HepG2 (cell line): ENCODE results near the gene UCHL3. TPM values are rescaled to one million over a fixed set of nuclear protein-coding genes. Genes with fewer than 3 reads are reported as not detected.
A peak's percentile ranks its signal among the peaks of the same experiment; 100 is the strongest.

Experiments used
- BHLHE40 ChIP-seq: IDR thresholded peaks from 2 replicates; pipeline ENCODE4 v1.6.1; 2011; ENCODE audit warnings: low read length, improper control_type of control experiment
- FOXK2 ChIP-seq: fragments of 450-650 bp; IDR thresholded peaks from 2 replicates; pipeline ENCODE4 v1.6.1; 2016
- FUBP1 ChIP-seq: sonication (generic); formaldehyde crosslinking; IDR thresholded peaks from 2 replicates; pipeline ENCODE4 v1.5.1; 2020; ENCODE audit warnings: missing genetic modification reagents, mild to moderate bottlenecking, borderline replicate concordance
- HMGA1 ChIP-seq: sonication (generic); formaldehyde crosslinking; conservative IDR thresholded peaks from 2 replicates; pipeline ENCODE4 v1.4.0; 2020; ENCODE audit warnings: missing genetic modification reagents
- HMGXB3 ChIP-seq: sonication (generic); formaldehyde crosslinking; IDR thresholded peaks from 2 replicates; pipeline ENCODE4 v1.4.0; 2020; ENCODE audit warnings: missing genetic modification reagents, borderline replicate concordance
- IRF1 ChIP-seq: sonication (generic); formaldehyde crosslinking; IDR thresholded peaks from 2 replicates; pipeline ENCODE4 v1.4.0; 2020; ENCODE audit warnings: low read depth, mild to moderate bottlenecking, missing genetic modification reagents
- KMT2A ChIP-seq: sonication (generic); formaldehyde crosslinking; IDR thresholded peaks from 2 replicates; pipeline ENCODE4 v1.4.0; 2020; ENCODE audit warnings: missing genetic modification reagents
- MXD4 ChIP-seq: IDR thresholded peaks from 2 replicates; pipeline ENCODE4 v1.6.1; 2016; ENCODE audit warnings: mild to moderate bottlenecking, missing biosample characterization, missing genetic modification reagents
- NONO ChIP-seq, 2 experiments: fragments of 450-650 bp in 1 of 2; sonication (generic) in 1 of 2; formaldehyde crosslinking in 1 of 2; IDR thresholded peaks in 1 of 2; conservative IDR thresholded peaks in 1 of 2; 2 replicates each; pipeline versions ENCODE4 v1.6.1 to v1.8.0; 2017 to 2022; ENCODE audit warnings: mild to moderate bottlenecking in 1 of 2, missing genetic modification reagents in 1 of 2, moderate library complexity in 1 of 2
- SALL1 ChIP-seq: sonication (generic); formaldehyde crosslinking; IDR thresholded peaks from 2 replicates; pipeline ENCODE4 v1.8.0; 2022; ENCODE audit warnings: mild to moderate bottlenecking, missing genetic modification reagents
- SMAD3 ChIP-seq: sonication (generic); formaldehyde crosslinking; IDR thresholded peaks from 2 replicates; pipeline ENCODE4 v1.4.0; 2020; ENCODE audit warnings: missing genetic modification reagents
- SMAD9 ChIP-seq: sonication (generic); formaldehyde crosslinking; IDR thresholded peaks from 2 replicates; pipeline ENCODE4 v1.5.1; 2020; ENCODE audit warnings: mild to moderate bottlenecking, missing genetic modification reagents
- TSC22D2 ChIP-seq: sonication (generic); formaldehyde crosslinking; IDR thresholded peaks from 2 replicates; pipeline ENCODE4 v1.5.1; 2020; ENCODE audit warnings: missing genetic modification reagents, mild to moderate bottlenecking, borderline replicate concordance
- ZNF260 ChIP-seq: sonication (generic); formaldehyde crosslinking; IDR thresholded peaks from 2 replicates; pipeline ENCODE4 v1.4.0; 2020; ENCODE audit warnings: missing genetic modification reagents, low read depth, mild to moderate bottlenecking, borderline replicate concordance
- ZNF274 ChIP-seq: sonication (generic); formaldehyde crosslinking; IDR thresholded peaks from 2 replicates; pipeline ENCODE4 v1.5.1; 2020; ENCODE audit warnings: mild to moderate bottlenecking, missing genetic modification reagents
- ZNF382 ChIP-seq: sonication (generic); formaldehyde crosslinking; IDR thresholded peaks from 2 replicates; pipeline ENCODE4 v1.5.0; 2020; ENCODE audit warnings: missing genetic modification reagents, mild to moderate bottlenecking, borderline replicate concordance
- ZNF558 ChIP-seq: sonication (generic); formaldehyde crosslinking; IDR thresholded peaks from 2 replicates; pipeline ENCODE4 v1.9.0; 2022; ENCODE audit warnings: mild to moderate bottlenecking, missing genetic modification reagents, borderline replicate concordance
- ZNF567 ChIP-seq: sonication (generic); formaldehyde crosslinking; IDR thresholded peaks from 2 replicates; pipeline ENCODE4 v1.8.1; 2023; ENCODE audit warnings: mild to moderate bottlenecking, missing genetic modification reagents, borderline replicate concordance
- ZXDC ChIP-seq: sonication (generic); formaldehyde crosslinking; IDR thresholded peaks from 2 replicates; pipeline ENCODE4 v1.5.0; 2020; ENCODE audit warnings: mild to moderate bottlenecking, missing genetic modification reagents
- polyA plus RNA-seq, 8 experiments: library from polyadenylated mRNA; depleted of rRNA in 3 of 8; stranded (reverse) in 7 of 8; unstranded in 1 of 8; fragments of >200 nt; fragmentation: Illumina TruSeq in 4 of 8; extraction: Trizol in 4 of 8; gene quantifications; 2 replicates each; pipeline versions ENCODE4 v1.2.1 to v1.2.3, GENCODE V29; 2011 to 2016; ENCODE audit warnings: low read depth in 4 of 8, missing spikeins in 1 of 8, mixed read lengths in 1 of 8; ENCODE audit not compliant: insufficient read depth in 1 of 8
- total RNA-seq, 5 experiments: library from RNA; depleted of rRNA; stranded (reverse); fragments of >200 nt; fragmentation: Illumina TruSeq; extraction: Trizol; gene quantifications; 2 replicates each; pipeline ENCODE4 v1.2.3, GENCODE V29; 2016; ENCODE audit warnings: low read depth in 1 of 5

The UCHL3 gene
- total and polyA plus RNA-seq, 2 of the 13 experiments (the other 11 are each of a cell fraction or from before 2014, with no cell fraction given) = 36.2 to 93.3 TPM

- TF ChIP-seq HMGXB3 (CRISPR knock-in tag) (no peak), HMGA1 (CRISPR knock-in tag) (no peak), MXD4 (CRISPR knock-in tag) (peak; percentile 54; the same call in 1 of the 2 replicates), KMT2A (CRISPR knock-in tag) (no peak; the same call in 1 of the 2 replicates), FUBP1 (peak; percentile 86; the same call in 1 of the 2 replicates), ZXDC (CRISPR knock-in tag) (no peak), IRF1 (CRISPR knock-in tag) (no peak), FOXK2 (no peak), ZNF274 (CRISPR knock-in tag) (0 out of 2 replicates have a peak, but pooled peaks have one; percentile 60), ZNF558 (CRISPR knock-in tag) (no peak), BHLHE40 (no peak), SMAD3 (no peak), ZNF260 (CRISPR knock-in tag) (0 out of 2 replicates have a peak, but pooled peaks have one; percentile 79), SMAD9 (CRISPR knock-in tag) (no peak; the same call in 1 of the 2 replicates), ZNF382 (CRISPR knock-in tag) (no peak), SALL1 (CRISPR knock-in tag) (peak; percentile 65), TSC22D2 (no peak), NONO (IDR thresholded peaks at IDR 0.05) (no peak), NONO (CRISPR knock-in tag; conservative IDR thresholded peaks at IDR 0.05) (no peak), ZNF567 (no peak)
Measured at GRCh38 chr13:75636436-75637180, 87.0 kb downstream of the UCHL3 start (continued).
